GM18511 (cell line): ENCODE results near the gene FOXD4L4.
"Not testable (repeated sequence)": the region's sequence is repeated elsewhere in the genome, so short reads cannot be mapped to it uniquely, and the experiment has no call there.

Source experiments
- ATAC-seq: cut with Tn5 transposase; IDR thresholded peaks from one replicate; pipeline ENCODE4 v1.9.1; 2021; ENCODE audit warnings: mild to moderate bottlenecking, moderate library complexity; ENCODE audit not compliant: unreplicated experiment

FOXD4L4 gene

DNA sequence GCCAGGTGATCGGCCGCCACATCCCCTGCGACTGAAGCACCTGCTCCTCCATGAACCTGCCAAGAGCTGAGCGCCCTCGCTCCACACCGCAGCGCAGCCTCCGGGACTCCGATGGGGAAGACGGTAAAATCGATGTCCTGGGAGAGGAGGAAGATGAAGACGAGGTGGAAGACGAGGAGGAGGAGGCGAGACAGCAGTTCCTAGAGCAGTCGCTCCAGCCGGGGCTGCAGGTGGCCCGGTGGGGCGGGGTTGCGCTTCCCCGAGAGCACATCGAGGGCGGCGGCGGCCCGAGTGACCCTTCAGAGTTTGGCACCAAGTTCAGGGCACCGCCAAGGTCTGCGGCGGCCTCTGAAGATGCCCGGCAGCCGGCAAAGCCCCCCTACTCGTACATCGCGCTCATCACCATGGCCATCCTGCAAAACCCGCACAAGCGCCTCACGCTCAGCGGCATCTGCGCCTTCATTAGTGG is at the start of gene FOXD4L4:
FOXD4L4 (plus strand) TSS at position 51 of the 469 bp plus-strand sequence; CDS start at position 51, 0 bp downstream.
- ATAC-seq, result not testable (repeated sequence)

DNA sequence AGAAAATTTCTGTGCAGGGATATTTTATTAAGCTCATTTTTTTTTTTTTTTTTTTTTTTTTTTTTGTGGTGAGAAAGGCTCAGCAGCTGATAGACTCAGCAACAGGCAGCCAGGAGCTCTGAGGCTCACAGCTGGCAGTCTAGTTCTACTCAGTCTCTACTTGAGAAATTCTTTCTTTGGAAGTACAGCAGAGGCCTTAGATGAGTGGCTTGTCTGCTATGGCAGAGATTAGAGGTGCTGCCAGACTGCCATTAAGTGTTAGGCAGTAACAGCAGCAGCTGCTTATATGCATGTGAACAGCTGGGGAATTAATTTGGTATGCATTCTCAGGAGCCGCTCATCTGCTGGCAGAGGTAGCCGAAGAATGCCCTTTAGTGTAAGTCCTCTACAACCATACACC is 33.4 kb upstream of the FOXD4L4 start:
- ATAC-seq, result not testable (repeated sequence)

DNA sequence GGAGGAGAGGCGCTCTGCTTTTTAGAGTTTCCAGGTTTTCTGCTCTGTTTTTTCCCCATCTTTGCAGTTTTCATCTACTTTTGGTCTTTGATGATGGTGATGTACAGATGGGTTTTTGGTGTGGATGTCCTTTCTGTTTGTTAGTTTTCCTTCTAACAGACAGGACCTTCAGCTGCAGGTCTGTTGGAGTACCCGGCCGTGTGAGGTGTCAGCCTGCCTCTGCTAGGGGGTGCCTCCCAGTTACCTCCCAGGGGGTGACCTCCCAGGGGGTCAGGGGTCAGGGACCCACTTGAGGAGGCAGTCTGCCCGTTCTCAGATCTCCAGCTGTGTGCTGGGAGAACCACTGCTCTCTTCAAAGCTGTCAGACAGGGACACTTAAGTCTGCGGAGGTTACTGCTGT is 22.5 kb upstream of the FOXD4L4 start:
- ATAC-seq, result not testable (repeated sequence)

DNA sequence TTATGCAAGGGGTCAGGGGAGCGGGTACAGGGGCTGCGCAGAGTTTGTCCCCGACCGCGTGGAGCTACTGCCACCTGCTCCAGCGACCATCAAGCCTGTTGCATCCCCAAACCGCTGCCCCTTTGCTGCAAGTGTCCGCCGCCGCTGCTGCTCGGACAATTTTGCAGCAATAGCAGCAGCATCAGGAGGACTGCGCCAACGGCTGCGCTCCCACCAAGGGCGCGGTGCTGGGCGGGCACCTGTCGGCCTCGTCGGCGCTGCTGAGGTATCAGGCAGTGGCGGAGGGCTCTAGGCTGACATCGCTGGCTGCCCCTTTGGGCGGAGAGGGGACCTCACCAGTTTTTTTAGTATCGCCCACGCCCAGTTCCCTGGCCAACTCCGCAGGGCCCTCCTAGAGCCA is 1.2 kb downstream of the FOXD4L4 start:
- ATAC-seq, result not testable (repeated sequence)
